K562 (cell line): ENCODE results near the gene ANO8. TPM values are rescaled to one million over a fixed set of nuclear protein-coding genes. Genes with fewer than 3 reads are reported as not detected.

Experiments
- ARID3A ChIP-seq: IDR thresholded peaks from 2 replicates; pipeline ENCODE4 v1.6.1; 2012; ENCODE audit warnings: low read depth, low read length, improper control_type of control experiment, borderline replicate concordance
- CBFA2T2 ChIP-seq: fragments of 450-650 bp; conservative IDR thresholded peaks from 2 replicates; pipeline ENCODE4 v1.6.1; 2017; ENCODE audit warnings: mild to moderate bottlenecking
- CEBPB ChIP-seq: fragments of 450-650 bp; IDR thresholded peaks from 2 replicates; pipeline ENCODE4 v1.6.1; 2016; ENCODE audit warnings: missing genetic modification characterization, missing compliant biosample characterization
- ELF2 ChIP-seq: fragments of 250-450 bp; sonication (Bioruptor Pico); IDR thresholded peaks from 2 replicates; pipeline ENCODE4 v1.5.0; 2021; ENCODE audit warnings: mild to moderate bottlenecking
- FOXP1 ChIP-seq: sonication (generic); formaldehyde crosslinking; IDR thresholded peaks from 2 replicates; pipeline ENCODE4 v1.8.0; 2022; ENCODE audit warnings: mild to moderate bottlenecking, missing genetic modification reagents
- GTF2A2 ChIP-seq: IDR thresholded peaks from 2 replicates; pipeline ENCODE4 v1.6.1; 2016; ENCODE audit warnings: mild to moderate bottlenecking, missing genetic modification characterization, missing compliant biosample characterization
- HDAC8 ChIP-seq: fragments of 450-650 bp; IDR thresholded peaks from 2 replicates; pipeline ENCODE4 v1.6.1; 2016; ENCODE audit warnings: mild to moderate bottlenecking, missing genetic modification characterization, moderate library complexity, missing compliant biosample characterization
- MAZ ChIP-seq, 2 experiments: fragments of 450-650 bp in 1 of 2; sonication (generic) in 1 of 2; formaldehyde crosslinking; IDR thresholded peaks in 1 of 2; conservative IDR thresholded peaks in 1 of 2; 2 replicates each; pipeline versions ENCODE4 v1.4.0 to v1.5.0; 2020; ENCODE audit warnings: mild to moderate bottlenecking in 1 of 2, missing genetic modification reagents in 1 of 2
- MECOM ChIP-seq: fragments of 250-450 bp; sonication (Bioruptor Pico); IDR thresholded peaks from 2 replicates; pipeline ENCODE4 v1.8.0; 2022; ENCODE audit warnings: inconsistent platforms
- PRPF4 ChIP-seq: fragments of 200-400 bp; formaldehyde crosslinking; IDR thresholded peaks from one replicate; pipeline ENCODE4 v1.6.1; 2017; ENCODE audit warnings: low read length, low read depth, mild to moderate bottlenecking; ENCODE audit not compliant: insufficient read depth, poor library complexity, severe bottlenecking
- RCOR1 ChIP-seq, 2 experiments: IDR thresholded peaks; 2 replicates each; pipeline ENCODE4 v1.6.1; 2012; ENCODE audit warnings: low read depth in 2 of 2, low read length in 2 of 2, borderline replicate concordance in 1 of 2, improper control_type of control experiment in 1 of 2
- SAFB2 ChIP-seq: fragments of 200-400 bp; formaldehyde crosslinking; IDR thresholded peaks from 2 replicates; pipeline ENCODE4 v1.6.1; 2018; ENCODE audit warnings: borderline replicate concordance, low read length, low read depth, moderate library complexity; ENCODE audit not compliant: severe bottlenecking
- SMAD3 ChIP-seq: fragments of 450-650 bp; formaldehyde crosslinking; conservative IDR thresholded peaks from 2 replicates; pipeline ENCODE4 v1.4.0; 2020; ENCODE audit warnings: mild to moderate bottlenecking
- TARDBP ChIP-seq: fragments of 450-650 bp; IDR thresholded peaks from 2 replicates; pipeline ENCODE4 v1.6.1; 2016
- ZFP91 ChIP-seq: sonication (generic); formaldehyde crosslinking; IDR thresholded peaks from 2 replicates; pipeline ENCODE4 v1.8.0; 2022; ENCODE audit warnings: mild to moderate bottlenecking, missing genetic modification reagents
- ZKSCAN8 ChIP-seq: fragments of 200-800 bp; sonication (Bioruptor generic); IDR thresholded peaks from 2 replicates; pipeline ENCODE4 v1.6.1; 2016; ENCODE audit warnings: missing genetic modification characterization, missing compliant biosample characterization
- ZNF134 ChIP-seq: fragments of 250-450 bp; sonication (Bioruptor Pico); conservative IDR thresholded peaks from 2 replicates; pipeline ENCODE4 v1.4.0; 2020
- ZNF212 ChIP-seq: fragments of 450-650 bp; formaldehyde crosslinking; IDR thresholded peaks from 2 replicates; pipeline ENCODE4 v1.4.0; 2020; ENCODE audit warnings: mild to moderate bottlenecking
- ZNF224 ChIP-seq: sonication (generic); formaldehyde crosslinking; IDR thresholded peaks from 2 replicates; pipeline ENCODE4 v1.8.0; 2022; ENCODE audit warnings: mild to moderate bottlenecking, missing genetic modification reagents
- ZNF316 ChIP-seq: fragments of 450-650 bp; IDR thresholded peaks from 2 replicates; pipeline ENCODE4 v1.6.1; 2016
- ZNF707 ChIP-seq: fragments of 250-450 bp; sonication (Bioruptor Pico); conservative IDR thresholded peaks from 2 replicates; pipeline ENCODE4 v1.8.0; 2022; ENCODE audit warnings: inconsistent platforms, mild to moderate bottlenecking, moderate library complexity
- ZNF76 ChIP-seq: fragments of 250-450 bp; sonication (Bioruptor Pico); IDR thresholded peaks from 2 replicates; pipeline ENCODE4 v1.4.0; 2020; ENCODE audit warnings: mild to moderate bottlenecking, moderate library complexity, borderline replicate concordance
- polyA plus RNA-seq, 8 experiments: library from polyadenylated mRNA; depleted of rRNA in 4 of 8; stranded (reverse) in 5 of 8; unstranded in 3 of 8; fragments of >200 nt; fragmentation: Nextera tagmentation in 2 of 8; fragmentation: Illumina TruSeq in 1 of 8; extraction: Ambion mirVana in 2 of 8; extraction: Trizol in 1 of 8; gene quantifications; 2 replicates each; pipeline versions ENCODE4 v1.2.1 to v1.2.3, GENCODE V29; 2011 to 2014; ENCODE audit warnings: inconsistent platforms in 1 of 8, missing spikeins in 1 of 8
- total RNA-seq, 7 experiments: library from RNA; depleted of rRNA in 6 of 7; stranded (reverse); fragments of >200 nt in 6 of 7; fragmentation: Illumina TruSeq in 2 of 7; extraction: Trizol in 2 of 7; gene quantifications; 2 replicates each; pipeline versions ENCODE4 v1.2.1 to v1.2.3, GENCODE V29; 2011 to 2021; ENCODE audit warnings: low replicate concordance in 1 of 7
- TF ChIP-seq, protein P1 (sequence below), 2 experiments: fragments of 450-650 bp; conservative IDR thresholded peaks; 2 replicates each; pipeline ENCODE4 v1.6.1; 2017; ENCODE audit warnings: mild to moderate bottlenecking in 2 of 2, moderate library complexity in 2 of 2

Gene ANO8
- total and polyA plus RNA-seq, 9 of the 15 experiments (the other 6 are each of a cell fraction or from before 2014, with no cell fraction given), result 0.07 to 7.6 (median 2.3) TPM; not detected in 1

- TF ChIP-seq SAFB2 (no peak), CEBPB (tag) (no peak), CBFA2T2 (no peak), ZNF76 (CRISPR knock-in tag) (no peak), ZNF212 (CRISPR knock-in tag) (no peak), TARDBP (peak; percentile 75), ZNF224 (CRISPR knock-in tag) (no peak), SMAD3 (CRISPR knock-in tag) (no peak), FOXP1 (CRISPR knock-in tag) (0 out of 2 replicates have a peak, but pooled peaks have one; percentile 24), PRPF4 (peak; percentile 41), GTF2A2 (tag) (no peak), ZNF316 (no peak), ZFP91 (CRISPR knock-in tag) (0 out of 2 replicates have a peak, but pooled peaks have one; percentile 66), ZNF707 (no peak; the same call in 1 of the 2 replicates), HDAC8 (tag) (0 out of 2 replicates have a peak, but pooled peaks have one; percentile 24), ELF2 (CRISPR knock-in tag) (peak; percentile 61; the same call in 1 of the 2 replicates), MECOM (CRISPR knock-in tag) (no peak), ZKSCAN8 (CRISPR knock-in tag) (0 out of 2 replicates have a peak, but pooled peaks have one; percentile 29), ZNF134 (no peak), RCOR1 (IDR thresholded peaks at IDR 0.05; ENCODE audit: borderline replicate concordance in 1 of 2, low read depth in 2 of 2, low read length in 2 of 2) (peak; percentile 82 to 96), MAZ (CRISPR knock-in tag; conservative IDR thresholded peaks at IDR 0.05 in 1 of 2, IDR thresholded peaks at IDR 0.05 in 1 of 2) (peak; percentile 94), ARID3A (peak; percentile 53; the same call in 1 of the 2 replicates)
- TF ChIP-seq, protein P1, sequence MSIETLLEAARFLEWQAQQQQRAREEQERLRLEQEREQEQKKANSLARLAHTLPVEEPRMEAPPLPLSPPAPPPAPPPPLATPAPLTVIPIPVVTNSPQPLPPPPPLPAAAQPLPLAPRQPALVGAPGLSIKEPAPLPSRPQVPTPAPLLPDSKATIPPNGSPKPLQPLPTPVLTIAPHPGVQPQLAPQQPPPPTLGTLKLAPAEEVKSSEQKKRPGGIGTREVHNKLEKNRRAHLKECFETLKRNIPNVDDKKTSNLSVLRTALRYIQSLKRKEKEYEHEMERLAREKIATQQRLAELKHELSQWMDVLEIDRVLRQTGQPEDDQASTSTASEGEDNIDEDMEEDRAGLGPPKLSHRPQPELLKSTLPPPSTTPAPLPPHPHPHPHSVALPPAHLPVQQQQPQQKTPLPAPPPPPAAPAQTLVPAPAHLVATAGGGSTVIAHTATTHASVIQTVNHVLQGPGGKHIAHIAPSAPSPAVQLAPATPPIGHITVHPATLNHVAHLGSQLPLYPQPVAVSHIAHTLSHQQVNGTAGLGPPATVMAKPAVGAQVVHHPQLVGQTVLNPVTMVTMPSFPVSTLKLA (conservative IDR thresholded peaks at IDR 0.05), result peak; percentile 59 to 84; a peak in 3 of 4 replicates
Observed at GRCh38 chr19:17334414-17335409, at the start of gene ANO8 (continued).
